Lung (tissue), 12 donors: ENCODE measurements around the gene LRRC14B. TPM values are rescaled to one million over a fixed set of nuclear protein-coding genes. Genes with fewer than 3 reads are reported as not detected.

Experiments used
- ATAC-seq: fragments of 200-7000 bp; cut with Tn5 transposase; one replicate; pipeline ENCODE4 v1.9.1; 2020; ENCODE audit warnings: moderate number of reproducible peaks; ENCODE audit not compliant: insufficient read depth, low FRiP score
- DNase-seq, 3 donors: peaks; one replicate each; pipeline ENCODE4 v3.0.0-alpha.2; 2013 to 2017
- H3K27ac ChIP-seq, 2 donors: one replicate each; pipeline ENCODE4 v1.5.1; 2013; ENCODE audit warnings: mild to moderate bottlenecking in 2 of 2, moderate library complexity in 2 of 2, control low read depth in 1 of 2, inconsistent platforms in 1 of 2, low read depth in 1 of 2, low read length in 1 of 2
- H3K27me3 ChIP-seq, 3 donors: one replicate each; pipeline ENCODE4 v1.5.1; 2013; ENCODE audit warnings: low read length in 2 of 3; ENCODE audit not compliant: control insufficient read depth in 3 of 3, insufficient read depth in 3 of 3
- H3K36me3 ChIP-seq, 4 donors: one replicate each; pipeline ENCODE4 v1.5.1; 2013; ENCODE audit warnings: low read length in 4 of 4, mild to moderate bottlenecking in 1 of 4, moderate library complexity in 1 of 4; ENCODE audit not compliant: control insufficient read depth in 4 of 4, insufficient read depth in 4 of 4
- H3K4me1 ChIP-seq, 5 donors: one replicate each; pipeline ENCODE4 v1.5.1; 2013; ENCODE audit warnings: low read length in 5 of 5, mild to moderate bottlenecking in 2 of 5, moderate library complexity in 1 of 5; ENCODE audit not compliant: control insufficient read depth in 5 of 5, insufficient read depth in 5 of 5
- H3K4me3 ChIP-seq: one replicate; pipeline ENCODE4 v1.5.1; 2013; ENCODE audit warnings: mild to moderate bottlenecking, control low read depth, moderate library complexity
- H3K9ac ChIP-seq, 2 donors: one replicate each; pipeline ENCODE4 v1.5.1; 2013; ENCODE audit warnings: low read length in 2 of 2, control low read depth in 1 of 2; ENCODE audit not compliant: insufficient read depth in 1 of 2
- H3K9me3 ChIP-seq, 4 donors: one replicate each; pipeline ENCODE4 v1.5.1; 2013; ENCODE audit warnings: low read length in 3 of 4, mild to moderate bottlenecking in 1 of 4, moderate library complexity in 1 of 4; ENCODE audit not compliant: control insufficient read depth in 4 of 4, insufficient read depth in 3 of 4
- WGBS, 2 donors: extraction: QIAGEN DNeasy Blood & Tissue Kit; methylation state at CpG; one replicate each; pipeline ENCODE4 v1.1.7; 2013; 5-methylcytosine and 5-hydroxymethylcytosine counted together
- polyA plus RNA-seq, 2 donors: library from polyadenylated mRNA; stranded (reverse); fragments of 200-250 nt; gene quantifications; one replicate each; pipeline ENCODE4 v1.2.1, GENCODE V29; 2013
- total RNA-seq, 2 donors: library from RNA; depleted of rRNA in 1 of 2; stranded (reverse); fragments of >200 nt in 1 of 2; gene quantifications; one replicate each; pipeline ENCODE4 v1.2.1, GENCODE V29; 2014 to 2021
- TF ChIP-seq, protein P1 (sequence below): IDR thresholded peaks from 2 replicates; pipeline ENCODE4 v1.5.1; 2012; ENCODE audit warnings: mild to moderate bottlenecking; ENCODE audit errors: control extremely low read depth, extremely low read depth
- donor health status: control.
- donor health status: control.
- donor health status: Bipolar disorder and iron deficiency.
- donor health status: healthy.
- donor health status: DM: yes; HTN: yes; CAD: no.

Gene LRRC14B
- total and polyA plus RNA-seq, 4 donors = 0.14 TPM; not detected in 3

DNA sequence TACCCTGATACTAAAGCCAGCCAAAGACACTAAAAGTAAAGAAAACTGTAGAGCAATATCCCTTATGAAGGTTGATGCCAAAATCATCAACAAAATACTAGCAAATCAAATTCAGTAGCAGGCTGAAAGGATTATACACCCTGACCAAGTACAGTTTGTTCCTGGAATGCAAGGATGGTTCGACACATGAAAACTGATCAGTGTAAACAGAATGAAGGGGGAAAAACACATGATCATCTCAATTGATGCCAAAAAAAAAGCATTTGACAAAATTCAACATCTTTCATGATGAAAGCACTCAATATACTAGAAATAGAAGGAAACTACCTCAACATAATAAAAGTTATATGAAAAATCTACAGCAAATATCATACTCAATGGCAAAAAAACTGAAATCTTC lies 43.5 kb upstream of the LRRC14B start:
- Histone ChIP-seq H3K27me3 (no peaks in the 10 kb centered on the region), H3K9ac (no peak overlapping the region), H3K9me3 (peaks cover 4 to 17% (median 6%) of the 10 kb centered on the region in 4 donors), H3K4me1 (no peaks in the 10 kb centered on the region), H3K36me3 (peaks cover 0 to 17% (median 0%) of the 10 kb centered on the region in 4 donors), H3K27ac (no peak overlapping the region), H3K4me3 (no peak overlapping the region)
- TF ChIP-seq, protein P1, sequence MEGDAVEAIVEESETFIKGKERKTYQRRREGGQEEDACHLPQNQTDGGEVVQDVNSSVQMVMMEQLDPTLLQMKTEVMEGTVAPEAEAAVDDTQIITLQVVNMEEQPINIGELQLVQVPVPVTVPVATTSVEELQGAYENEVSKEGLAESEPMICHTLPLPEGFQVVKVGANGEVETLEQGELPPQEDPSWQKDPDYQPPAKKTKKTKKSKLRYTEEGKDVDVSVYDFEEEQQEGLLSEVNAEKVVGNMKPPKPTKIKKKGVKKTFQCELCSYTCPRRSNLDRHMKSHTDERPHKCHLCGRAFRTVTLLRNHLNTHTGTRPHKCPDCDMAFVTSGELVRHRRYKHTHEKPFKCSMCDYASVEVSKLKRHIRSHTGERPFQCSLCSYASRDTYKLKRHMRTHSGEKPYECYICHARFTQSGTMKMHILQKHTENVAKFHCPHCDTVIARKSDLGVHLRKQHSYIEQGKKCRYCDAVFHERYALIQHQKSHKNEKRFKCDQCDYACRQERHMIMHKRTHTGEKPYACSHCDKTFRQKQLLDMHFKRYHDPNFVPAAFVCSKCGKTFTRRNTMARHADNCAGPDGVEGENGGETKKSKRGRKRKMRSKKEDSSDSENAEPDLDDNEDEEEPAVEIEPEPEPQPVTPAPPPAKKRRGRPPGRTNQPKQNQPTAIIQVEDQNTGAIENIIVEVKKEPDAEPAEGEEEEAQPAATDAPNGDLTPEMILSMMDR = no peak
- WGBS, 2 donors = 93 to 100% methylated on average over 1 of the region's 1 CpG
- peak in 2 of 3 donors; percentile 3 to 22 for DNase-seq
- no peak for ATAC-seq

DNA sequence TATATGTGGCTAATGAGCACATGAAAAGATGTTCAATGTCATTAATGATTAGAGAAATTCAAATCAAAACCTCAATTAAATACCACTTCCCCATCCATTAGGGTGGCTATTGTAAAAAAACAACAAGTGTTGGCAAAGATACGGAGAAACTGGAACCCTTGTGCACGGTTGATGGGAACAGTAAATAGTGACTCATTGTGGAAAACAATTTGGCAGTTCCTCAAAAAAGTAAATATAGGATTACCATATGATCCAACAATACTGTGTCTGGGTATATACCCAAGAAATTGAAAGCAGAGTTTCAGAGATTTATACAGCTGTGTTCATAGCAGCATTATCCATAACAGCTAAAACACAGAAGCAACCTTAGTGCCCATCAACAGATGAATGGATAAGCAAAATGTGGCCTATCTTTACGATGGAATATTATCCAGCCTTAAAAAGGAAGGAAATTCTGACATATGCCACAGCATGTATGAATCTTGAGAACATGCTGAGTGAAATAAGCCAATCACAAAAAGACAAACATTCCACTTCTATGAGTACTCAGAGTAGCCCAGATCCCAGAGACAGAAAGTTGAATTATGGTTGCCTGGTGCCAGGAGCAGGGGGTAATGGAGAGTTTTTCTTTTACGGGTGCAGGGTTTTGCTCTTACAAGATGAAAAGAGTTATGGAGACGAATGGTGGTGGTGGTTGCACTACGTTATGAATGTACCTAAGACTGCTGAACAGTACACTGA lies 41.4 kb upstream of the LRRC14B start:
- WGBS, 2 donors = 73 to 90% methylated on average over 6 of the region's 6 CpGs
- Histone ChIP-seq H3K27ac (no peak overlapping the region), H3K27me3 (no peaks in the 10 kb centered on the region), H3K4me1 (no peaks in the 10 kb centered on the region), H3K9ac (no peak overlapping the region), H3K4me3 (no peak overlapping the region), H3K9me3 (peaks cover 4 to 17% (median 6%) of the 10 kb centered on the region in 4 donors), H3K36me3 (peaks cover 0 to 17% (median 0%) of the 10 kb centered on the region in 4 donors)
- TF ChIP-seq, protein P1 = no peak
- ATAC-seq = no peak
- no peak for DNase-seq

DNA sequence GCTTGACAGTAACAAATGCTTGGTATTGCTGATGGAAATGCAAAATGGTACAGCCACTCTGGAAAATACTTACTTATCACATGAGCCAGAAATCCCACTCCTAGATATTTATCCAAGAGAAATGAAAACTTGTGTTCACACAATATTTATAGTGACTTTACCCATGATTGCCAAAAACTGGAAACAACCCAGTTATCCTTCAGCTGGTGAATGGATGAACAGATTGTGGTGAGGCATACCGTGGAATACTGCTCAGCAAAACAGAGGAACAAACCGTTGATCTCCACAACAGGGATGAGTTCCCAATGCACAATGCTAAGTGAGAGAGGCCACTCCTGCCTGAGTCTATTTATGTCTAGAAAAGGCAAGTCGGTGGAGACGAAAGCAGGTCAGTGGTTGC lies 40.5 kb upstream of the LRRC14B start:
- no peak for DNase-seq
- Histone ChIP-seq H3K27ac (no peak overlapping the region), H3K9ac (no peak overlapping the region), H3K4me1 (no peaks in the 10 kb centered on the region), H3K27me3 (no peaks in the 10 kb centered on the region), H3K36me3 (peaks cover 0 to 17% (median 0%) of the 10 kb centered on the region in 4 donors), H3K9me3 (peaks cover 4 to 17% (median 6%) of the 10 kb centered on the region in 4 donors), H3K4me3 (no peak overlapping the region)
- TF ChIP-seq, protein P1 = no peak
- 91 to 96% methylated on average over 4 of the region's 4 CpGs for WGBS, 2 donors
- ATAC-seq = no peak
